Stimulated activated naive CD8-positive, alpha-beta T cell treated with anti-CD3 and anti-CD28 coated beads, Interleukin-15, amount 100 ng/mL, for 72 hours (primary cell): ENCODE measurements around the gene FFAR3.
"Not testable (repeated sequence)": the region's sequence is repeated elsewhere in the genome, so short reads cannot be mapped to it uniquely, and the experiment has no call there.

Source experiments
- ATAC-seq: fragments of 150-1000 bp; cut with Tn5 transposase; 2 replicates; pipeline ENCODE4 v1.10.0; 2021; ENCODE audit warnings: mild to moderate bottlenecking, moderate library complexity
- DNase-seq, 2 donors: peaks; one replicate each; pipeline ENCODE4 v3.0.0; 2021 to 2022
- H3K27ac Mint-ChIP-seq, 2 donors: one replicate each; pipeline ENCODE4 v1.8.0; 2022; ENCODE audit warnings: mild to moderate bottlenecking in 2 of 2, mixed read lengths in 2 of 2, moderate library complexity in 2 of 2
- H3K27me3 Mint-ChIP-seq: one replicate; pipeline ENCODE4 v1.8.0; 2022; ENCODE audit warnings: mixed read lengths
- H3K4me1 Mint-ChIP-seq: one replicate; pipeline ENCODE4 v1.8.0; 2022; ENCODE audit warnings: mild to moderate bottlenecking, mixed read lengths
- H3K4me3 Mint-ChIP-seq, 2 donors: one replicate each; pipeline ENCODE4 v1.8.0; 2022; ENCODE audit warnings: mild to moderate bottlenecking in 2 of 2, mixed read lengths in 2 of 2, moderate library complexity in 1 of 2
- H3K9me3 Mint-ChIP-seq, 2 donors: one replicate each; pipeline ENCODE4 v1.8.0; 2022; ENCODE audit warnings: mixed read lengths in 2 of 2

The FFAR3 gene

GRCh38 chr19:35375505-35376307 lies 17.4 kb downstream of the FFAR3 start:
- peak overlapping the region in 1 of 2 donors; percentile 72 for H3K27ac Mint-ChIP-seq
- no peak for ATAC-seq
- no peak overlapping the region for H3K4me3 Mint-ChIP-seq
- H3K27me3 Mint-ChIP-seq = peaks cover 13% of the 10 kb centered on the region
- H3K4me1 Mint-ChIP-seq = peaks cover 12% of the 10 kb centered on the region
- no peak for DNase-seq
- H3K9me3 Mint-ChIP-seq = no peaks in the 10 kb centered on the region

GRCh38 chr19:35377656-35378055 lies 19.4 kb downstream of the FFAR3 start:
- H3K27ac Mint-ChIP-seq = no peak overlapping the region
- H3K27me3 Mint-ChIP-seq = peaks cover 26% of the 10 kb centered on the region
- H3K4me1 Mint-ChIP-seq = peaks cover 12% of the 10 kb centered on the region
- H3K9me3 Mint-ChIP-seq = no peaks in the 10 kb centered on the region
- DNase-seq = no peak
- H3K4me3 Mint-ChIP-seq = no peak overlapping the region
- ATAC-seq = no peak

- Mint-ChIP-seq H3K9me3 (no peaks in the 10 kb centered on the region), H3K4me3 (no peak overlapping the region), H3K27ac (no peak overlapping the region), H3K27me3 (peaks cover 26% of the 10 kb centered on the region), H3K4me1 (peaks cover 12% of the 10 kb centered on the region)
- no peak for DNase-seq
- ATAC-seq = no peak
Observed at GRCh38 chr19:35378356-35378755, 20.1 kb downstream of the FFAR3 start.

- not testable (repeated sequence) for DNase-seq, H3K9me3 Mint-ChIP-seq, H3K4me3 Mint-ChIP-seq, ATAC-seq, H3K27ac Mint-ChIP-seq
- Mint-ChIP-seq H3K27me3 (peaks cover 26% of the 10 kb centered on the region), H3K4me1 (peaks cover 10% of the 10 kb centered on the region)
Observed at GRCh38 chr19:35379545-35379944, 21.3 kb downstream of the FFAR3 start.

- Mint-ChIP-seq H3K4me1 (peaks cover 6% of the 10 kb centered on the region), H3K9me3 (peaks cover 0 to 6% of the 10 kb centered on the region in 2 donors), H3K27me3 (peaks cover 24% of the 10 kb centered on the region), H3K4me3 (no peak overlapping the region), H3K27ac (peak overlapping the region in 1 of 2 donors; percentile 65)
- ATAC-seq (no peak), DNase-seq (no peak)
Observed at GRCh38 chr19:35379992-35380391, 21.7 kb downstream of the FFAR3 start.

- ATAC-seq (no peak), DNase-seq (no peak)
- peaks cover 0 to 7% of the 10 kb centered on the region in 2 donors for H3K9me3 Mint-ChIP-seq
- H3K4me3 Mint-ChIP-seq = no peak overlapping the region
- no peak overlapping the region for H3K27ac Mint-ChIP-seq
- H3K27me3 Mint-ChIP-seq = peaks cover 18% of the 10 kb centered on the region
- no peaks in the 10 kb centered on the region for H3K4me1 Mint-ChIP-seq
Observed at GRCh38 chr19:35380450-35381124, 22.3 kb downstream of the FFAR3 start.

- Mint-ChIP-seq H3K27me3 (peaks cover 15% of the 10 kb centered on the region), H3K4me1 (no peaks in the 10 kb centered on the region), H3K9me3 (peaks cover 1 to 7% of the 10 kb centered on the region in 2 donors), H3K4me3 (no peak overlapping the region), H3K27ac (no peak overlapping the region)
- DNase-seq (no peak), ATAC-seq (no peak)
Observed at GRCh38 chr19:35381318-35381717, 23.1 kb downstream of the FFAR3 start.

GRCh38 chr19:35381926-35382325 lies 23.7 kb downstream of the FFAR3 start:
- DNase-seq (no peak), ATAC-seq (no peak)
- peaks cover 15% of the 10 kb centered on the region for H3K27me3 Mint-ChIP-seq
- H3K4me3 Mint-ChIP-seq = no peak overlapping the region
- no peaks in the 10 kb centered on the region for H3K4me1 Mint-ChIP-seq
- peaks cover 5 to 7% of the 10 kb centered on the region in 2 donors for H3K9me3 Mint-ChIP-seq
- no peak overlapping the region for H3K27ac Mint-ChIP-seq

- ATAC-seq = no peak
- no peaks in the 10 kb centered on the region for H3K4me1 Mint-ChIP-seq
- peaks cover 15% of the 10 kb centered on the region for H3K27me3 Mint-ChIP-seq
- no peak overlapping the region for H3K4me3 Mint-ChIP-seq
- H3K9me3 Mint-ChIP-seq = peaks cover 5 to 7% of the 10 kb centered on the region in 2 donors
- DNase-seq = no peak
- no peak overlapping the region for H3K27ac Mint-ChIP-seq
Observed at GRCh38 chr19:35383536-35383935, 25.3 kb downstream of the FFAR3 start.

GRCh38 chr19:35388277-35389054 lies 30.2 kb downstream of the FFAR3 start:
- no peak for DNase-seq
- peaks cover 5 to 7% of the 10 kb centered on the region in 2 donors for H3K9me3 Mint-ChIP-seq
- ATAC-seq = no peak
- H3K4me1 Mint-ChIP-seq = no peaks in the 10 kb centered on the region
- H3K4me3 Mint-ChIP-seq = no peak overlapping the region
- no peak overlapping the region for H3K27ac Mint-ChIP-seq
- no peaks in the 10 kb centered on the region for H3K27me3 Mint-ChIP-seq

GRCh38 chr19:35389192-35389861 lies 31.1 kb downstream of the FFAR3 start:
- no peak overlapping the region for H3K4me3 Mint-ChIP-seq
- peaks cover 5 to 7% of the 10 kb centered on the region in 2 donors for H3K9me3 Mint-ChIP-seq
- DNase-seq (no peak), ATAC-seq (no peak)
- H3K27ac Mint-ChIP-seq = no peak overlapping the region
- no peaks in the 10 kb centered on the region for H3K4me1 Mint-ChIP-seq
- H3K27me3 Mint-ChIP-seq = no peaks in the 10 kb centered on the region

GRCh38 chr19:35392742-35393715 lies 34.8 kb downstream of the FFAR3 start:
- Mint-ChIP-seq H3K27me3 (no peaks in the 10 kb centered on the region), H3K9me3 (no peaks in the 10 kb centered on the region), H3K4me1 (no peaks in the 10 kb centered on the region), H3K4me3 (no peak overlapping the region), H3K27ac (no peak overlapping the region)
- no peak for ATAC-seq
- DNase-seq = no peak

- Mint-ChIP-seq H3K27me3 (no peaks in the 10 kb centered on the region), H3K4me3 (no peak overlapping the region), H3K9me3 (no peaks in the 10 kb centered on the region), H3K4me1 (no peaks in the 10 kb centered on the region), H3K27ac (no peak overlapping the region)
- ATAC-seq (no peak), DNase-seq (no peak)
Observed at GRCh38 chr19:35395382-35396199, 37.3 kb downstream of the FFAR3 start.
